GM10266 (cell line): Measurements from ENCODE around the gene ABI1.

Source experiments
- DNase-seq: peaks from one replicate; pipeline ENCODE4 v3.0.0; 2012; ENCODE audit errors: extremely low spot score
- TF ChIP-seq, protein P1 (sequence below): IDR thresholded peaks from 2 replicates; pipeline ENCODE4 v1.5.1; 2012; ENCODE audit warnings: mild to moderate bottlenecking, low read depth; ENCODE audit not compliant: control insufficient read depth, insufficient read depth; ENCODE audit errors: missing control alignments

The ABI1 gene

DNA sequence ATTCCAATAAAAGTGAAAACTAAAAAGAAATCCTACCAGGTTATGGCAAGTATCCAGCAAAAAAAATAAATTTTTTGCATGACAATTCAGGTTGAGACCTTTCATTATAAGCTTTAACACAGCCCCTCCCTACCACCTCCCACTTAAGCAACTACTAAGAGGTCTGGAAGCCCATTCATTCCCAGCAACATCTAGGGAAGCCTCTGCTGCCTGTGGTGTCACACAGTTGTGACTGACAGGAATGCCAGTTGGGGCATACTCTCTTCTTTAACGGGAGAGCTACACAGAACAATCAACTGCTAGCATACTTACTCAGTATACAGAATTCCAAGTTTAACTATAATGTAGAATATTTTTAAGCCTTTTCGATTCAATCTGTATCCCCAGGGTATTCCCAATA lies 27.8 kb downstream of the ABI1 start:
- TF ChIP-seq, protein P1, sequence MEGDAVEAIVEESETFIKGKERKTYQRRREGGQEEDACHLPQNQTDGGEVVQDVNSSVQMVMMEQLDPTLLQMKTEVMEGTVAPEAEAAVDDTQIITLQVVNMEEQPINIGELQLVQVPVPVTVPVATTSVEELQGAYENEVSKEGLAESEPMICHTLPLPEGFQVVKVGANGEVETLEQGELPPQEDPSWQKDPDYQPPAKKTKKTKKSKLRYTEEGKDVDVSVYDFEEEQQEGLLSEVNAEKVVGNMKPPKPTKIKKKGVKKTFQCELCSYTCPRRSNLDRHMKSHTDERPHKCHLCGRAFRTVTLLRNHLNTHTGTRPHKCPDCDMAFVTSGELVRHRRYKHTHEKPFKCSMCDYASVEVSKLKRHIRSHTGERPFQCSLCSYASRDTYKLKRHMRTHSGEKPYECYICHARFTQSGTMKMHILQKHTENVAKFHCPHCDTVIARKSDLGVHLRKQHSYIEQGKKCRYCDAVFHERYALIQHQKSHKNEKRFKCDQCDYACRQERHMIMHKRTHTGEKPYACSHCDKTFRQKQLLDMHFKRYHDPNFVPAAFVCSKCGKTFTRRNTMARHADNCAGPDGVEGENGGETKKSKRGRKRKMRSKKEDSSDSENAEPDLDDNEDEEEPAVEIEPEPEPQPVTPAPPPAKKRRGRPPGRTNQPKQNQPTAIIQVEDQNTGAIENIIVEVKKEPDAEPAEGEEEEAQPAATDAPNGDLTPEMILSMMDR, result no peak

GRCh38 chr10:26831936-26832335 lies 28.8 kb downstream of the ABI1 start:
- no peak for DNase-seq
- TF ChIP-seq, protein P1, result no peak

More for the DNA sequence above, 27.8 kb downstream of the ABI1 start:
- no peak for DNase-seq

DNA sequence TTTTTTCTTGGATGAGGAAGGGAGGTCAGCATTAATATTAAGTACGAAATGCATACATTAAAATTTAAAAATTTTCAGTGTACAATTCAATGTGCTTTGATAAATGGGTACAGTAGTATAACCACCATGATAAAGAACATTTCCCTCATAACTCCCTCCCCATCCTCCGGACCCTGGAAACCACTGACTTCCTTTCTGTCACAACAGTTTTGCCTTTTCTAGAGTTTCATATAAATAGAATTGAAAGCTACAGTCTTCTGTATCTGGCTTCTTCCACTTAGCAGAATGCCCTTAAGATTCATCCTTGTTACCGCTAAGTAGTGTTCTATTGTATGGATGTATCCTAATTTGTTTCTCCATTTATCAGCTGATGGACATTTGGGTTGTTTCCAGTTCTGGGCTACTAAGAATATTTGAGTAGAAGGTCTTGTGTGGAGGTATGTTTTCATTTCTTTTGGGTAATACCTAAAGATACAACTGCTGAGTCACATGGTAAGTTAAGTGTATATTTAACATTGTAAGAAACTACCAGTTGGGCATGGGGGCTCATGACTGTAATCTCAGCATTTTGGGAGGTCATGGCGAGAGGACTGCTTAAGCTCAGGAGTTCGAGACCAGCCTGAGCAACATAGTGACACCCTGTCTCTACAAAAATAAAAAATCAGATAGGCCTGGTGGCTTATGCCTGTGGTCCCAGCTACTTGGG lies 30.8 kb downstream of the ABI1 start:
- no peak for DNase-seq
- TF ChIP-seq, protein P1, result no peak

- TF ChIP-seq, protein P1, result no peak
- no peak for DNase-seq
These were observed 36.6 kb downstream of the ABI1 start for GRCh38 chr10:26824015-26824690.

DNA sequence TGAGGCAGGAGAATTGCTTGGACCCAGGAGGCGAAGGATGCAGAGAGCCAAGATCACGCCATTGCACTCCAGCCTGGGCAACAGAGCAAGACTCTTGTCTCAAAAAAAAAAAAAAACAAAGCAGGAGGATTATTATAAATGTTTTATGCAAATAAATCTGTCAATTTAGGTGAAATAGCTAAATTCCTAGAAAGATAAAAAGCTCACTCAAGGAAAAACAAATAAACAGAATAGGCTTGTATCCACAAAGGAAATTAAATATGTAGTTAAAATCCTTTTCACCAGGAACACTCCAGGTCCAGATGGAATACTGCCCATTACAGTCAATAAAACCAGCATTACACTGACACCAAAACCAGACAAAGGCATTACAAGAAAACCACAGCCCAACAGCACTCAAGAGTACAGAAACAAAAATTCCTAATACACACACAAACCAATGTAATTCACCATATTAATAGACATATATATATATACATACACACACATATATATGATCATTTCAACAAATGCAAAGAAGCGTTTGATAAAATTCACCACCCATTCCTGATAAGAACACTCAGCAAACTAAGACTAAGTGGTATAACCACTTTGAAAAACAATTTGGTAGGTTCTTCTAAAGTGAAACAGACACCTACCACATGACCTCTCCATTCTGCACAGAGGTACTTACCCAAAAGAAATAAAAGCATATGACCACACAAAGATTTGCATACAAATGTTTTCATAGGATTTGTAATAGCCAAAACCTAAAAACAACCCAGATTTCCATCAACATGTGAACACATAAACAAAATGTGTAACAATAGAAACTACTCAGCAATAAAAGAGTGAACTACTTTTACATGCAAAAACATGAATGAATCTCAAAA lies 38.8 kb downstream of the ABI1 start:
- TF ChIP-seq, protein P1, result no peak
- DNase-seq, result no peak

DNA sequence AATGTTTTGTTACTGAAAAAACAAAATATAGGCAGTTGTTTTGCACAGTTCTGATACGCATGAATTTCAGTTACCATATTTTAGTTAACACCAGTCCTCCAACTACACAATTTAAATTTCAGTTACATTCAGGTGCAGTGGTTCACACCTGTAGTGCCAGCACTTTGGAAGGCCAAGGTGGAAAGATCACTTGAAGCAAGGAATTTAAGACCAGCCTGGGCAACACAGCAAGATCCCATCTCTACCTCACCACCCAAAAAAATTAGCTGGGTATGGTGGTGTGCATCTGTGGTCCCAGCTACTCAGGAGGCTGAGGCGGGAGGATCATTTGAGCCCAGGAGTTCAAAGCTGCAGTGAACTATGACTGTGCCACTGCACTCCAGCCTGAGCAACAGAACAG lies 45.3 kb downstream of the ABI1 start:
- TF ChIP-seq, protein P1, result no peak

More for the DNA sequence above, 45.3 kb downstream of the ABI1 start:
- no peak for DNase-seq
